Measurements from ENCODE around the gene HFE. TPM values are rescaled to one million over a fixed set of nuclear protein-coding genes. Genes with fewer than 3 reads are reported as not detected.

Gene HFE
- total RNA-seq, 1 experiment from 2014 or later = 2.8 TPM

GRCh38 chr6:26122793-26123674, 35.8 kb downstream of the HFE start:
- TF ChIP-seq CTCF (IDR thresholded peaks at IDR 0.05; ENCODE audit: unreplicated experiment) = no peak
- H3K4me1 Mint-ChIP-seq (ENCODE audit: insufficient read depth, unreplicated experiment) = peaks cover 14% of the 10 kb centered on the region
- intact Hi-C loops (cut with micrococcal nuclease) = loop anchor here (1.0 kb wide), 4 partner anchors 20 to 149 kb away; a partner anchor contains a TSS
- ChIA-PET CTCF (interaction anchor here (0.6 to 1.4 kb wide), 2 partner anchors 36 to 82 kb away, joined by 4 to 5 read pairs; a partner anchor contains a TSS), POLR2A (interaction anchor here (0.8 to 12.5 kb wide), 46 partner anchors 8 to 1771 kb away, joined by 3 to 1660 read pairs (median 30); partner anchors contain the start of gene HFE)
- no peaks in the 10 kb centered on the region for H3K27me3 Mint-ChIP-seq (ENCODE audit: insufficient read depth, unreplicated experiment)
- H3K36me3 Mint-ChIP-seq (ENCODE audit: insufficient read depth, unreplicated experiment) = peaks cover 55% of the 10 kb centered on the region
- BruUV-seq (replicated peaks) = TSS peak; percentile 89
- peak overlapping the region; percentile 98 for H3K4me3 Mint-ChIP-seq (ENCODE audit: unreplicated experiment)
- H3K27ac Mint-ChIP-seq (ENCODE audit: low read depth, unreplicated experiment) = peak overlapping the region; percentile 99
- peak; percentile 99 for DNase-seq (ENCODE audit: unreplicated experiment)
- H3K9me3 Mint-ChIP-seq (ENCODE audit: unreplicated experiment) = no peaks in the 10 kb centered on the region

GRCh38 chr6:26123675-26123946, 36.4 kb downstream of the HFE start:
- BruUV-seq (replicated peaks) = no TSS peak
- Mint-ChIP-seq H3K9me3 (ENCODE audit: unreplicated experiment) (no peaks in the 10 kb centered on the region), H3K4me3 (ENCODE audit: unreplicated experiment) (peak overlapping the region; percentile 98), H3K27ac (ENCODE audit: low read depth, unreplicated experiment) (peak overlapping the region; percentile 99), H3K36me3 (ENCODE audit: insufficient read depth, unreplicated experiment) (peaks cover 61% of the 10 kb centered on the region), H3K4me1 (ENCODE audit: insufficient read depth, unreplicated experiment) (peaks cover 19% of the 10 kb centered on the region), H3K27me3 (ENCODE audit: insufficient read depth, unreplicated experiment) (no peaks in the 10 kb centered on the region)
- no peak for DNase-seq (ENCODE audit: unreplicated experiment)
- CTCF ChIA-PET = interaction anchor here (0.6 to 1.4 kb wide), 6 partner anchors 19 to 92 kb away, joined by 3 to 5 read pairs (median 4); a partner anchor contains a TSS
- no peak for TF ChIP-seq CTCF (IDR thresholded peaks at IDR 0.05; ENCODE audit: unreplicated experiment)
- POLR2A ChIA-PET = interaction anchor here (0.6 to 12.5 kb wide), 57 partner anchors 9 to 1770 kb away, joined by 3 to 1660 read pairs (median 19); partner anchors contain the start of gene HFE
- intact Hi-C loops (cut with micrococcal nuclease) = loop anchor here (1.0 kb wide), 4 partner anchors 20 to 149 kb away; a partner anchor contains a TSS

GRCh38 chr6:26123947-26124780, 36.9 kb downstream of the HFE start:
- peak; percentile 99 for DNase-seq (ENCODE audit: unreplicated experiment)
- Mint-ChIP-seq H3K9me3 (ENCODE audit: unreplicated experiment) (no peaks in the 10 kb centered on the region), H3K4me1 (ENCODE audit: insufficient read depth, unreplicated experiment) (peaks cover 19% of the 10 kb centered on the region), H3K36me3 (ENCODE audit: insufficient read depth, unreplicated experiment) (peaks cover 65% of the 10 kb centered on the region), H3K4me3 (ENCODE audit: unreplicated experiment) (peak overlapping the region; percentile 98), H3K27me3 (ENCODE audit: insufficient read depth, unreplicated experiment) (no peaks in the 10 kb centered on the region), H3K27ac (ENCODE audit: low read depth, unreplicated experiment) (peak overlapping the region; percentile 99)
- TSS peak; percentile 86 for BruUV-seq (replicated peaks)
- ChIA-PET CTCF (interaction anchor here (0.6 to 1.4 kb wide), 9 partner anchors 19 to 93 kb away, joined by 3 to 6 read pairs (median 4); a partner anchor contains a TSS), POLR2A (interaction anchor here (0.6 to 12.5 kb wide), 57 partner anchors 9 to 1770 kb away, joined by 3 to 1660 read pairs (median 19); partner anchors contain the start of gene HFE)
- intact Hi-C loops (cut with micrococcal nuclease) = loop anchor here (1.0 kb wide), 5 partner anchors 21 to 148 kb away; a partner anchor contains a TSS
- TF ChIP-seq CTCF (IDR thresholded peaks at IDR 0.05; ENCODE audit: unreplicated experiment) = no peak

Data from MCF 10A (cell line).